Midbrain (tissue), 1 donor: ENCODE measurements around the gene WDR49.

Experiments
- DNase-seq: peaks from one replicate; lab custom pipeline; 2025; lab: John Stamatoyannopoulos, UW

Gene WDR49

DNA sequence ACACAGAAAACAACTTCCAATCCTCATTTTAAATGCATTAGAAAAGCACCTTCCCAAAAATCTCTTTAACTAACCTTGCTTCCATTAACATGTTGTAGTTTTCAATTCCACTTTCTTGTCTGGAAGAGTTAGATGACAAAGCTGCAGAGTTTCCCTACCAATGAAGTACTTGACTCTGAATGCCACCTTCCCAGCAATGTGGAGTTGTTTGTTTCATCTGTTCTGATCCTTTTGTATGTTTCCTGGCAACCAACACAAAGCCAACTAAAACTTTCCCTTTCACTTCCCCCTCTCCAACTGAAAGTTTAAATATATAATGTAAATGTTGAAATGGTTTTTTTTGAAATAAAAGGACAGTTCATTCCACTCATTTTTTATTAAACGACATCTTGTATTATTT, at the start of gene WDR49:
TSS of gene WDR49 (minus strand) at position 183 of the 400 bp plus-strand sequence. CDS start 517 bp downstream, outside the sequence.
- DNase-seq, result peak; percentile 27

DNA sequence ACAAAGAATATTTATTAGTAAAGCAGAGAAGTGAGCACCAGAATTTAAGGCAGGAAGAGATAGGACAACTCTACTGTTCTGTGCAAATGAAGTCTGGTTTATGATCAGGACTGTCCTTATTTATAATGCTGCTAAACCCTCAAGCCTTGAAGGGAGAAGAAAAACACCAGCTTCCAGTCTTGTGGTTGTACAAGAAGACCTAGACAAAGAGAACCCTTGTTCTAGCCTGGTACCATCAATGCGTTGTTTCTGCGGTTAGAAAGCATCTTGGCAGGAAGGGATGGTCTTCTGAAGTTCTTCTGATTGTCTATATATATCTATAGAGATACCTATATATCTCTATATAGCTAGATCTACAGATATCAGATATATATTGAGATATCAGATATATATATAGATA, 47.2 kb upstream of the WDR49 start:
- DNase-seq, result no peak

DNA sequence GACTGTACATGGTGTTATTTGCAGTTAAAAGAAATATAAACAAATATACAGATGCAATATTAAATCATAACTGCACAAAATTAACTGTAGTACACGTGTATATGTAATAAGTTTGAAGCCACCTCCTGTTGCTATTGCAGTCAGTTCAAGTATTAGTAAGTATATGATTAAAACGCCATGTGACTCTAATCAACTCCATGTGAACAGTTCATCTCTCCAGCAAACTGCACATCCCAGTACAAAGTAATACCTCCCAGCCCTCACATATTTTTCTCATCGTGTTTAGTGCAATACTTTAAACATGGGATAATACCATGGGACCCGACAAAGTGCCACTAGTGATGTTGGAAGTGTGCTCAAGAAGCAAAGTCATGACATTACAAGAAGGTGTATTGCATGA, 46.3 kb upstream of the WDR49 start:
- DNase-seq, result no peak

DNA sequence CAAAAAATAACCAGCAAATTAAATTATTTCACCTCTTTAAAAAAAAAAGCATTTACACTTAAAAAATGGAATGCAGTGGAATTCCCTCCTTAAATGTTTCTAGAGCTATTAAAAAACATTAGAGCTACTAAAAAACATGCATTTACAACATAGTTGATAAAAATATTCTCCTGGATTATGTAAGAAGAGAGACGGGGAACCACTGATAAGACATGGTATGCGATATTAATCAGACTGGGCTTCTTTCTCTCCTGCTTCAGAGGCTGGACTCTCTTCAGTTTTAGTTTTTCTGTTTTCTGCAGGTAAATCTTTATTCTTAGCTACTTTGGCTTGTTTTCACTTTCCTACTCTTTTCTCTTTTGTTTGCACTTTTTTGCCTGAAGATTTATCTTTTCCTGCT, 40.4 kb upstream of the WDR49 start:
- DNase-seq, result no peak

DNA sequence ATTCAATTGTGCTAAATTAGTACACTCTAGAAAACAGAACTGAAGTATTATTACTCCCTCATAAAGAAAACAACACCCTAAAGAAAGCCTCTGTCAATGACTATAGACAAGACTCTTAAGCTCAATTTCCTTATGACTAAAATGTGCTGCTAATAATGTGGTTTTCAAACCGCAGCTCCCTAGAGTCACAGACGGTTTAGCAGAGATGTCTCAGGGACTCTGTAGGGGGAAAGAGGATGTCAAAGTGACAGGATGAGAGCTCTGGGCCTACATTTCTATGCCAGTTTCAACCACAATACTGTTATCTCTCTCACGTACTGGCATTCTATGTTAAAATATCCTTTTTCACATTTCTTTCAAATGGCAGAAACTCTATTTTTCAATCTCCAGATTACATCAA, 37.6 kb upstream of the WDR49 start:
- no peak for DNase-seq

DNA sequence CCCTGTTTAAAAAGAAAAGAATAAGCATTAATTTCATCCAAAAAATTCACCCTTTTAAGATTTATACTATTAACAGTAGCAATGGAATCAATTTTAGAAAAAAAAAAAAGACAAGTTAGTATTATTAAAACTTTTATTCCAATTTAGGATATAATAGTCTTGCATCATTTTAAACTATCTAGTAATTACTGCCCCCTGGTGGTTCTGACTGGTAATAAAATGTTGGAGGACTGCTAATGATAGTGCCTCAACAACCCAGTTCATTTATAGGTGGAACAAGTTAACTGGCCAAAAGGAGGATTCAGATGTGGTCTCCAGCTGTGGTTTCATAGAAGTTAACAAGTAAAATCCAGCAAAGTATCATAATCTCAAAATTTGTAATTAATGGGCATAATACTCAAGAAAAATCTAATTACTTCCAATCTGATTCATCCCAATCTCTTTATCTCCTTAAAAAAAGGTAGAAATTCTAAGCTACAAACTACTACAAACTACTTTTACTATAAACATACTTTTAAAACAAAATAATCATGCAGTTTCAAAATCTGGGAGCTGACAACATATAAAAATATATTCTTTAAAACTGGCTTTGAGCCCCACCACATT, 30.7 kb upstream of the WDR49 start:
- DNase-seq, result peak; percentile 82

DNA sequence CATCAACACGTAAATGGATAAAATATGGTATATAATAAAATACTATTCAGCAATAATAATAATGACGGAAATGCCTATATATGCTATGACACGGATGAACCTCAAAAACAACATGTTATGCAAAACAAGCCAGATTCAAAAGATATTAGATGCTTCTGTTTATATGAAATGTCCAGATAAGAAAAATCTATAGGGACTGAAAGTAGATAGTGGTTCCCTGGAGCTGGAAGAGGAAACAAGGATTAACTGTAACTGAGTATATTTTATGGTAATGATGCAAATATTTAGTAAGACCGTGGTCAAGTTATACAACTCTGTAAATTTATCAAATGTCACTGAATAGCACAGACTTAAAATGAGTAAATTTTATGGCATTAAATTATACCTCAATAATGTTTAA, 25.8 kb upstream of the WDR49 start:
- no peak for DNase-seq

DNA sequence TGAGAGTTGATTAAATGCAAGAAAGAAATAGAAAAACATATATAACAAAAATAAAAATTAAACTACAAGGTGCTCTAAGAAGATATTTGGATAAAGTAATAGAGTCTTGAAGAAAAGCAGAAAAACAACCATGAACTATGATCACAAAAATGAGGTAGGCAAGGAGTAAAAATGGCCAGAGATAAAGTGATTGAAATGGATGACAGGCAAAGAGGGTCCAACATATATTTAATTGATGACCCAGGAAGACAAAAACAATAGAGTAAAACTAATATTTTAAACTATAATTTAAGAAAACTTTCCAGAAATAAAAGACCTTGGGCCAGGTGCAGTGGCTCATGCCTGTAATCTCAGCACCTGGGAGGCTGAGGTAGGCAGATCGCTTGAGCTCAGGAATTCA, 22.1 kb upstream of the WDR49 start:
- no peak for DNase-seq

DNA sequence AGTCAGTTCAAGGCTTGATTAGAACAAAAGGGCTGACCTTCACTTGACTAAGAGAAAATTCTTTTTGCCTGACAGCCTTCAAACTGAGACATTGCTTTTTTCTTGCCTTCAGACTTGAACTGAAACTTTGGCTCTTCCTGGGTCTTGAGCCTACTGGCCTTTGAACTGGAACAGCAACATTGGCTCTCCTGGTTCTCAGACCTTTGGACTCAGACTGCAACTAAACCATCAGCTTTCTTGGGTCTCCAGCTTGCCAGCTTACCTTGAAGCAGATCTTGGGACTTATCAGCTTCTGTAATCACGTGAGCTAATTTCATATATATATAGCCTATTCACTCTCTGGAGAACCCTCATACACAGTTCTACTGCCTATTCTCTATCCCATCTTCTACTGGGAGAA, 19.5 kb upstream of the WDR49 start:
- no peak for DNase-seq

DNA sequence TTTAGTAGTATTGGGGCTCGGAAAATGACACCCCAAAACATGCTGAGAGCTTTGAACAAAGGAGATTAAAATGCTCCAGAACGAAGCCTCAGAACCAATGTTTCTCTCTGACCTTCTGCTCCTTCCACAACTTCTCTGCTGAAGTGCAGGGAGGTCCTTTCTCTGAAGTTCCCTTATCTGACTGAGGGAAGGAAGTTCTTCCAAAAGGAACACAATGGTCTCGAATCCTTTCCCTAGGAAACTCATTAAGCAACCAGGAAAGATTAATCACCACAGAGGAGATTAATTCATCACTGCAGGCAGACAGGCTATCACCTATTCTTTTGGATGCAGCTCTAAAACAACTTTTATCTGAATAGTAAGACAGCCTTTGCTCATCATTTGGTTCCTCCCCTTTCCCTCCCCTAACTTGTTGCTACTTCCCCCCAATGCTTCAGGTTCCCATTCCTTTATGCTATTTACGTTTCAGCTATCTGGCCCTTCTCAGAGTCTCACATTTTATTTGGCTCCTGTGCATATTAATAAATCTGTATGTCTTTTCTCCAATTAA, 18.2 kb upstream of the WDR49 start:
- DNase-seq, result no peak

DNA sequence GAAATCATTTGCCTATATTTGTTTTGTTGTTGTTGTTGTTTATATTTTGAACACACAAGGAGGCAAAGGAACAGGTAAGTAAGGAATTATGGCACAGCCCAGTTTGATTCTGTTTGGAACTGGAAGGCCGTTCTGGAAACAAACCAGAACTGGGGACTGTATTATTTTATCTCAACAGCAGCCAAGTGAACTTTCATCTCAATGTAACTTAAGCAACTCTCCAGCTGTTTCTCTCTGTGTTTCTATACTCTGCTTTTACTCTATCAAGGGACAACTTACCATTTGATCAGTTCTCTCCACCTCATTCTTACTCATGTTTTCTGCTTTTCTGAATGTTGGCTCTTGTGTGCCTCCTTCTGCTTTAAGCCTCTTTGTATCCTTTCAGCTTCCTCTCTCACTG, 16.0 kb upstream of the WDR49 start:
- no peak for DNase-seq

DNA sequence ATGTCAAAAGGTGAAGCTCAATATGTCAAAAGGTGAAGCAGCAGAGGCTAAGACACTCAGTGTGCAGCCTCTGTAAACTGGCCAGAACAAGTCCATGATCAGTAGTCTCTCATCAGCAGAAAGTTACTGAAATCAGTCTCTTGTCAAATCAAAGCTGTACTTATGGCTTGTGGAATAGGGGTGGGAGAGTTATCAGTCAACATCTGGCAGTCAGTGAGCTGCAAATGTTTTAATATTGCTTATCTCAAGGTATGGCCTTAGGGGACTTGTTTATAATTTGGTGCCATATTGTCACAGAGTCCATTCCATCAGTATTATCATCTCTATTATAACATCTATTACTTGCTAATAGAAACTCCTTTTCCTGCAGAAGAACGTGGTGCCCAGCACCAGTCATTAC, 14.9 kb upstream of the WDR49 start:
- no peak for DNase-seq

DNA sequence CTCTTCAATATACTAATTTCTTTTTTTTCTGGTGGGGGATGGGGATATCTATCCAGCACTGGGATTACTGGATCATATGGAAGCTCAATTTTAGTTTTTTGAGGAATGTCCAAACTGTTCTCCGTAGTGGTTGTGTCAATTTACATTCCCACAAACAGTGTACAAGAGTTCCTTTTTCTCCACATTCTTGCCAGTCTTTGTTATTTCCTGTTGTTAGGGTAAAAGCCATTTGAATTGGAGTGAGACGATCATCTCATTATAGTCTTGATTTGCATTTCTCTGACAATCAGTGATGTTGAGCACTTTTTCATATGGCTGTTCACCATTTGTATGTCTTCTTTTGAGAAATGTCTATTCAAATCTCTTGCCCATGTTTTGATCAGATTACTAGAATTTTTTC, 12.8 kb upstream of the WDR49 start:
- DNase-seq, result no peak

DNA sequence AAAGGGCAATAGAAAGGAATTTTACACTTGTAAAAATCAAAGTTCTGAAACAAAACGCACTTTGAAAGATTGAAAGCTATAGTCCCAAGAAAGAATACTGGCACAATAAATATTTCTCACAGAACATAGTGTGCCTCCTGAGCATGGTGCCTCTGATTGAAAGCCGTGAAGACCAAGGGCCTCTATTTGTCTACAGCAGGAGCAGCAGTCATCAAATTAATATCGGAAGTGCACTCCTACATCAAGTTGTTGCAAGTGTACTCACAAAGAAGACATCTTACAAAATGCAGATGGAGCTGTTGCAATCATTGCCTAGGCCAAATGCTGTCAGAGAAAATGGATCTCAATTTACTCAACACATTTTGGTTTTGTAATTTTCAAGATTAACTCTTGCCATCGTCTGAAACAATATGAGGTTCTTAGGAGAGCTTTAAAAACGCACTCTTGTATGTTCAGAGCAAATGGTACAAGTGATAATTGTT, 9.2 kb upstream of the WDR49 start:
- no peak for DNase-seq

DNA sequence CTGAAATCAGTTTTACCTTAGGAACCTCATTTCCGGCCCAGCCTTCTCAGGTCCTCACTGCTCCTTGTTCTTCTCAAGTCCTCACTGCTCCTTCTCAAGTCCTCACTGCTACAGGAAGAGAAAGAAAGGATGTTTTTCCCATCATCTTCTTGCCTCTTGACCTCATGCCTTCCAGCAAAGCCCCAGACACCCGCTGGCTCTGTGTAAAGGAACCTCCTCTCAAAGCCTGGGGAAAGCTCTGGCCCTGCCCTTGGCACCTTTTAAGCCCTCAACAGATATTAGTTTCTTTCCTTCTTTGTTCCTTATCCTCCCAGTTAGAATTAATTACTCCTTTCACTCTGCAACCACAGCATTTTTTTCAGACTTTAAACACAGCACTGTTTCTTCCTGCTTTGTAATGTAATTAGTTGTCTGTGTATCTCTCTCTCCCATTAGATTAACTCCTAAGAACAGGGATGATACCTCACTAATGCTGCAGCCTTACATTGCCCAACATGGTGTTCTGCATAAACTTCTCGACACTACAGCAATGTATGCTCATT, 4.0 kb upstream of the WDR49 start:
- DNase-seq, result no peak

DNA sequence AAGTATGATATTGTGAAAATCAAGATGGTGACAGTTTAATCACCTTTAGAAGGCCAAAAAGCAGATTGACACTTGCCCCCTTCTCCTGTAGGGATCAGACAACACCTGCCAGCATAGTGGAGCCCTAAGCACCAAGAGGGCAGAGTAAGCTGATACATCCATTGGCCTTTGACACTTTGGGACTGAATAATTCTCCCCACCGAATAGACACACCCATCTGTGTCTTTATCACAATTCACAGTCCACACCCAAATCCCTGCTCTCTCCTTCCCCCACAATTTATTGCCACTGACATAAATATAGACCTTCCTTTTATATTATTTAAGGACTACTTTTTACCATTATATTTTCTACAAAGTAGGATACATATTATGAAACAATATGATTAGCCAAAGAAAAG, 3.1 kb upstream of the WDR49 start:
- no peak for DNase-seq

DNA sequence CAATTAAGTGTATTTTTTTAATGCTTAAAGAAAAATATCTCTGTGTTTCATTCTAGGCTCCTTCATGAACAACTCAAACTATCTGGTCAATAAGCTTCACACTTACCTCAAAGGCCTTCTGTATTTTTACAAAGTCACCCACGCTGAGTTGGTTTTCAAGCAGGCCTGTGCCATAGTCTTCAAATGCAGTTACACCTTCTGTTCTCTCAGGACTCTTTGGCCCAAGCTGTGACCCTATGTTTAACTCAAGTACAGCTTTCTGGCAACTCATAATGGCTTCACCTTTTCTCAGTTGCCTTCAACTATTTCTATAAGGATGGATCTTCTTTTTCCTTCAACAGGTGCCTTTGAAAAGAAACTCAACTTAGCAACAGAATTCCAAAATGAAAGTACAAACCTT, 587 bp downstream of the WDR49 start:
- no peak for DNase-seq

DNA sequence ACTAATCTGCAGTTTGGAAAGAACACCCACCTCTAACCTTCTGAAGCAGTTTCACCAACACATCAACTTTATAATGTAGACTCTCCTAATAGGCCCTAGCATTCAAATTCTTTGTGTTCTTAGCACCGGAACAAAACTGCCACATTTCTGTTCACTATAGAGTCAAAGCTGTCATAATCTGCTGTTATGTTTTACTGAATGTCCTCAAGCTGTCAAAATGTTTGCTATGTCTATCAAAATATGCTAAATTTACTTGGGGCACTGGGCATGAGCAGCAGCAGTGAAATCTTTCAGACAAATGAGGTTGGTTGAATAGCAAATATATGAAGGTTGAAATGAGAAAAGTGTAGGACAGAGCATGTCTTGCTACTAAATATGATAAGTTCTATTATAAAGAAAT, 1.9 kb downstream of the WDR49 start:
- no peak for DNase-seq

DNA sequence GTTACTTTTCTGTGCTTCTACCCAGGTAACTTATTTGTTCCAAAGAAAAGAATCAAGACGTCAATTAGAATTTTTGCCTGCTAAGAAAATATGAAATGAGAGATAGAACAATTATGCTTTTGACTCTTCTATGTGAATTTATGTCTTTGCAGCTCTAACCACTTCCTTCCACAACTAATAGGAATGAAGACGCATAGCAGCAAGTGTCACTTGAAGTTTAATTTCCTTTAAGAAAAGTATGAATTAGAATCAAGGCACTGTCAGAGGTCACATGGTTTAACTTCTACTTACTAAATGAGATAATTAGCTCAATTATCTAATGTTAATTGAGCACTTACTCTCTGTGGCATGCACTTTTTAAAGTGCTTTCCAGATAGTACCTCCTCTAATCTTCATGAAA, 3.3 kb downstream of the WDR49 start:
- DNase-seq, result no peak

DNA sequence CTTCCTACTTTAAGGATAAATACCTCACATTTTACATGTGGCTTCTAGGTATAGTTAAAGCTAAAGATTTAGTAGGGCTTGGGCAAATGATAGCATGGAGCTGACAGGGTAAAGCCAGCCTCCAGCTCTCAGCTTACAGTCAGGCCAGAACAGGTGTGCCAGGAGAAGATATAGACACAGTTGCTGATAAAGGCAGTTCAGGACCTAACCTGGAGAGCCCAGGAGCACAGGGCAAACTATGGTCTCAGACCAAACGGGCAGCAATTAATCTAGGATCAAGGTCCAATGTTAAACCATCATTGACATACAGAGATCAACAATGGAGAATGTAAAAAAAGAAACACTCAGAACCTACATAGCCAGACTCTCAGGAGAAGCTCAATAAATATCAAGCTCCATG, 4.0 kb downstream of the WDR49 start:
- DNase-seq, result no peak

DNA sequence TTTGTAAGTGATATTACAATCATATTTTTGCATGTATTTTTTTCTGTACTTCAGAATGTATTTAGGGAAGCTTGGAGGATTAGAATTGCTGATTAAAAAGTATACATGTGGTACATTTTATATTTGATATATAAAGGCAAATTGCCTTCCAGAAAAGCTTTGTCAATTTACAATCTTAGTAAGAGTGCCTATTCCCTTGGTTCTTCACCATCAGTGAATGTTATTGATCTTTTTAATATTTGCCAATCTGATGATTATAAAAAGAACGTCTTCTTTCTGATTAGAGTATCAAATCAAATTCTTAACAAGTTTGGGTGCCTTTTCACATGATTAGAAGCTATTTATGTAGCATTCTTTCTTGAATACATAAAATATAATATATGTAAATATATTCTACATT, 9.1 kb downstream of the WDR49 start:
- no peak for DNase-seq

DNA sequence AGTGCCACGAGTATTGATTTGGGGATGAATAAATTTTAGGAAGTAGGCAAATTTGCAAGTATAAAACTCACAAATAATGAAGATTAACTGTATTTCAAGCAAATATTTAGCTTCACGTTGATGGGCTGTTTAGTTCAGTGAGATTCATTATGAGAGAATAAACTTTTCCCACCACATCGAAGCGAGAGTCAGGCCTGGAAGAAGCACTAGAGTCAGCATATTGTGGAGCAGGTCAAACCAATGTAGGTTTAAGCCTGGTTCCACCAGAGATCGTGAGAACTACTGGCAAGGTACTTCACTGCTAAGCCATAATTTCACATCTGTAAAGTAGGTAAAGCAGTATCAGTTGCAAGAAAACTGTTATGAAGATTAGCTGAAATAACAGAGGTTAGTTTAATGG, 22.3 kb downstream of the WDR49 start:
- DNase-seq, result no peak

DNA sequence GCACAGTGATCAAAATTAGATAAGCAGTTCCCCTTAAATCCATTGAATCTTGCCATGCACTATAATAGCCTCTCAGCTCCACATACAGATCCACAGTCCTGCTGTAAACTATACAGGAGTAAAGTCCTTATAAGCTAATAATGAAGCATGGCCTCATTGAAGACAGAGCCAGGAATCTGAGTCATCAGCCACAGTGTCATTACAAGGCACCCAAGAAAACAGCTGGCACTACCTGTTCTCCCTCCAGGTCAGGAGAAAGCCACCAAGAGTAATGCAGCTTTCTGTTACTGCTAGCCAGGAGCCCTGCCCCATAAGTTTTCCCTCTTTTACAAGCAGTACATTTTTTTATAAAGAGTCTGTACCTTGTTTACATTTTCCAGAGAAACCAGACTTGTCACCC, 27.3 kb downstream of the WDR49 start:
- DNase-seq, result no peak

DNA sequence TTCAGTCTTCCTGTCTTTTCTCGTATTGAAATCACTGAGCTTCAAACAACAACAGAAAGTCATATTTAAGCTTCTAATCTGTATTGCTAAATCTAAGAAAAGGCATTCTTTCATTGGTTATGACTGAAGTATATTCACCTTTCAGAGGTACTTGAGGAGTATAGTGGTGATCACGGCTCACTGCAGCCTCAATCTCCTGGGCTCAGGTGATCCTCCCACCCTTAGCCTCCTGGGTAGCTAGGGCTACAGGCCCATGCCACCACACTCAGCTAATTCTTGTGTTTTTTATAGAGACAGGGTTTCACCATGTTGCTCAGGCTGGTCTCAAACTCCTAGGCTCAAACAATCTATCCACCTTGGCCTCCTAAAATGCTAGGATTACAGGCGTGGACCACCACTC, 38.7 kb downstream of the WDR49 start:
- no peak for DNase-seq
